ENCODE data around the gene BRD4.

Gene BRD4

DNA sequence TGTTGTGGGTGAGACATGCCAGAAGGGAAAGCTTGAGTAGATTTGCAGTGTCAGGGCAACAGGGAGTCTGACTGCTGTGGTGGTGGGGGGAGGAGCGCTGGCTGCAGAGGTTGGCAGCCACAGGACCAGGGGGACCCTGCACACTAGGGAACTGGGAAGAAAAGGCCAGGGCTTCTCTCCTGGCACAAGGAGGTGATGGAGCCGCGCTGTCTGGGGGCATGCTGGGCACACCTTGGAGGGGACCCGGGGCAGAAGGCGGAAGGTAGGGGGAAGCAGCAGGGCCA is 86.2 kb downstream of the BRD4 start:
- H4K20me1 ChIP-seq: peaks cover 89% of the 10 kb centered on the region

DNA sequence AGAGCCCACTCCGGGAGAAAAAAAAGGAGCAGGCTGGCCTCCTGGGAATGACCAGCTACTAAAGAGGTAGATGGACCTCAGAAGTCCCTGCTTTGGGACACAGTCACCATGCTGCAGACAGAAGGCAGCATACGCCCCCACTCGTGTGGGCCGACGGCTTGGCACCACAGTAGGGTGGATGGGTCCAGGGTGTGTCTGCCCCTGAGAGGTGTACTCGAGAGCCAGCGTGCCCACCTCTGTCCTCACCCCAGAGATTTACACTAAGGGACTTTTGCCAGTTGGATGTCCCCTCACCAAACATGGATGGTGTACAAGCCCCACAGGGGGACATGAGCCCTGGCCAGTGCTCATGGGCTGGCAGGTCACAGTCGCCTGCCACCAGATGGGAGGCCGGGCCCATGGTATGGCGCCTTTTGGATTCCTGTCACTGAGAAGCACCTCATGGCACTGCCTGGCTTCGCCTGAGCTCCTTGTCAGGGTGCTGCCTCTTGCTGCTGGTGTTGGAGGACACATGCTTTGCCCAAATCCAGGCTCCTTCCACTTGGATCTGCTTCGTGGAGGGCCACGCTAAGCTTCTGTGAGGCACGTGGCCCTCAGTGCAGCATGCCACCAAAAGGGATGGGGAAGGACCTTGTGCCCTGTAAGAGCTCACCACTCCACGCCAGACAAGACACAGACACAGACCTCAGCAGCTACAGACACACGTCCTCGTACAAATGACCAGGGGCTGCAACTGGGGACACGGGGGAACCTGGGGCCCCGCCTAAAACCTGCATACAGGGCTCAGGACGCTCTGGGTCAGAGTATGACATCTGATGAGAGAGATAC is 86.8 kb downstream of the BRD4 start:
- TF ChIP-seq Cebpa-rat (IDR thresholded peaks at IDR 0.05): no peak
- Histone ChIP-seq H3K9me3 (no peaks in the 10 kb centered on the region), H3K27me3 (no peaks in the 10 kb centered on the region), H3K36me3 (peaks cover 85% of the 10 kb centered on the region), H3K27ac (peak overlapping the region; percentile 80), H3K4me2 (peak overlapping the region; percentile 96), H4K20me1 (peaks cover 89% of the 10 kb centered on the region), H3K4me3 (no peak overlapping the region), H3K4me1 (peaks cover 69% of the 10 kb centered on the region), H3K9ac (peak overlapping the region; percentile 75; the same call in 1 of the 2 replicates)

More for the DNA sequence above, 86.2 kb downstream of the BRD4 start:
- H3K4me2 ChIP-seq: peak overlapping the region; percentile 96
- H3K27me3 ChIP-seq: no peaks in the 10 kb centered on the region
- H3K9me3 ChIP-seq: no peaks in the 10 kb centered on the region
- no peak for TF ChIP-seq Cebpa-rat (IDR thresholded peaks at IDR 0.05)
- no peak overlapping the region for H3K4me3 ChIP-seq
- peaks cover 74% of the 10 kb centered on the region for H3K4me1 ChIP-seq
- H3K9ac ChIP-seq: peak overlapping the region; percentile 75
- H3K27ac ChIP-seq: peak overlapping the region; percentile 80
- H3K36me3 ChIP-seq: peaks cover 85% of the 10 kb centered on the region

- Histone ChIP-seq H3K4me2 (no peak overlapping the region), H3K27me3 (no peaks in the 10 kb centered on the region), H3K27ac (0 out of 2 replicates have a peak overlapping the region, but pooled peaks have one; percentile 80), H4K20me1 (peaks cover 89% of the 10 kb centered on the region), H3K9ac (no peak overlapping the region), H3K4me1 (peaks cover 61% of the 10 kb centered on the region), H3K36me3 (peaks cover 85% of the 10 kb centered on the region), H3K9me3 (no peaks in the 10 kb centered on the region), H3K4me3 (no peak overlapping the region)
- no peak for TF ChIP-seq Cebpa-rat (IDR thresholded peaks at IDR 0.05)
Observed at GRCh38 chr19:15244808-15245207, 87.5 kb downstream of the BRD4 start.

GRCh38 chr19:15244106-15244803 is 88.1 kb downstream of the BRD4 start:
- peaks cover 89% of the 10 kb centered on the region for H4K20me1 ChIP-seq
- TF ChIP-seq Cebpa-rat (IDR thresholded peaks at IDR 0.05): no peak

DNA sequence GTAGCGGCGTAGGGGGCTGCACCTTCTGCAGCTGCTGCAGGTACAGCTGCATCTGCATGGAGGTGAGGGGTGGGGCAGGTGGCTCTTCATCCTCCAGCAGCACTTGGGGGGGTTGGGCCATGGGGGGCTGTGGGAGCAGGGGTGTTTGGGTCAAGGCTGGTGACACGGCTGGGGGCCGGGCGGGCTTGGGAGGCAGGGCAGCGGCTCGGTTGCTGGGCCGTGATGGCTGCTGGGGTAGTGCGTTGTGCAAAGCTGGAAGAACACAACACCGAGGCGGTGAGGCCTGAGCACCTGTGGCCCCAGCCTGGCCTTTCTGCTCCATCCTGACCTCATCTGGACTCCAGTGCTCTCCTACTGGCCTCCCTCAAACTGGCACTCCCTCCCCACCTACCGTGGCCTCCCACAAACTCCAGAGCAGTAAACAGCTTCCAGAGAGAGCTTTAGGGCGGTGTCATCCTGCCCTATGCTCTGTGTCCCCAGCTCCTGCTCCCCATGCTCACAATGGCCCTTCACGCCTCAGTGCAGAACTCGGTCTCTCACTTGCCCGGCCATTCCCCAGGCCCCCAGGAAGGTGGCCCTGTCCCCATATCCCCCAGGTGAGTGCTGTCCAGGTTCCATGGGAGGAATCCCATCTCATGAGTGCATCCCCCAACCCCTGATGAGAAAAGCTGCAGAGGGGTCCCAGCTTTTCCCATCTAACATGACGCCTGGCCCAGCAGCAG is 88.9 kb downstream of the BRD4 start:
- TF ChIP-seq Cebpa-rat (IDR thresholded peaks at IDR 0.05): no peak
- Histone ChIP-seq H3K36me3 (peaks cover 88% of the 10 kb centered on the region), H3K9ac (no peak overlapping the region), H3K9me3 (no peaks in the 10 kb centered on the region), H4K20me1 (peaks cover 87% of the 10 kb centered on the region), H3K27ac (0 out of 2 replicates have a peak overlapping the region, but pooled peaks have one; percentile 35), H3K4me2 (no peak overlapping the region), H3K27me3 (no peaks in the 10 kb centered on the region), H3K4me3 (no peak overlapping the region), H3K4me1 (peaks cover 47% of the 10 kb centered on the region)

More at GRCh38 chr19:15244106-15244803, 88.1 kb downstream of the BRD4 start:
- Histone ChIP-seq H3K4me2 (no peak overlapping the region), H3K9me3 (no peaks in the 10 kb centered on the region), H3K9ac (no peak overlapping the region), H3K36me3 (peaks cover 85% of the 10 kb centered on the region), H3K27me3 (no peaks in the 10 kb centered on the region), H3K4me1 (peaks cover 55% of the 10 kb centered on the region), H3K4me3 (no peak overlapping the region), H3K27ac (no peak overlapping the region)

GRCh38 chr19:15241259-15241910 is 91.0 kb downstream of the BRD4 start:
- Histone ChIP-seq H4K20me1 (peaks cover 84% of the 10 kb centered on the region), H3K9me3 (no peaks in the 10 kb centered on the region), H3K27me3 (no peaks in the 10 kb centered on the region), H3K36me3 (peaks cover 93% of the 10 kb centered on the region), H3K4me2 (no peak overlapping the region), H3K9ac (0 out of 2 replicates have a peak overlapping the region, but pooled peaks have one; percentile 4), H3K27ac (0 out of 2 replicates have a peak overlapping the region, but pooled peaks have one; percentile 26), H3K4me3 (no peak overlapping the region), H3K4me1 (peaks cover 31% of the 10 kb centered on the region)
- TF ChIP-seq Cebpa-rat (IDR thresholded peaks at IDR 0.05): no peak

- Histone ChIP-seq H3K36me3 (peaks cover 93% of the 10 kb centered on the region), H3K4me1 (peaks cover 31% of the 10 kb centered on the region), H4K20me1 (peaks cover 84% of the 10 kb centered on the region), H3K27me3 (no peaks in the 10 kb centered on the region), H3K9ac (no peak overlapping the region), H3K4me3 (no peak overlapping the region), H3K27ac (peak overlapping the region; percentile 26; the same call in 1 of the 2 replicates), H3K9me3 (no peaks in the 10 kb centered on the region), H3K4me2 (no peak overlapping the region)
- no peak for TF ChIP-seq Cebpa-rat (IDR thresholded peaks at IDR 0.05)
Observed at GRCh38 chr19:15240515-15240914, 91.8 kb downstream of the BRD4 start.

DNA sequence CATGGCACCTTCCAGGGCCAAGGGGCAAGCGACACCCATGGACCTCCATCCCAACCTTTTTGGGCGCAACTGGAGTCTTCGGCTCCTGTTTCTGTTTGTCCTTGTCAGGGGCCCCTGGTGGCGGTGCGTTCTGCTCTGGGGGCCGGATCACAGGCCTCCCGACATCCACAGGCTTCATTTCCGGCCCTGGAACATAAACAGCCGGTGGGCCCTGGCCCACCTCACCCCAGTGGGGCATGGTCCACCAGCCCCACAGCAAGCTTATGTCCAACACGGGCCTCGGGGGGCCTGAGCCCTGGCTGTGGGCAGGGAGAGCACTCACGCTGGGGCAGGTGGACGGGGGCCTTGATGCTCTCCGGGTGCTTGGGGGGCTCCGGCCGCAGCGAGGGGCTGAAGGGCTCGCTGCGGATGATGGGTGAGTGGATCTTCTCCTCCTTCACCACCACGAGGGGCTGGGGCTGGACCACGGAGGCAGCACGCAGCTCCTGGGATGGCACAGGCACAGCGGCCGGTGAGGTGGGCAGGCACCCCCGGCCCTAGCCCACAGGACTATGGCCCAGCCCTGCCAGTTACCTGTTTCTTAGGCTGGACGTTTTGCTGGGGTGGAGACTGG is 92.9 kb downstream of the BRD4 start:
- Histone ChIP-seq H3K4me3 (no peak overlapping the region), H3K36me3 (peaks cover 89% of the 10 kb centered on the region), H3K4me2 (no peak overlapping the region), H3K9me3 (no peaks in the 10 kb centered on the region), H3K4me1 (peaks cover 31% of the 10 kb centered on the region), H4K20me1 (peaks cover 84% of the 10 kb centered on the region), H3K27me3 (no peaks in the 10 kb centered on the region), H3K27ac (no peak overlapping the region), H3K9ac (no peak overlapping the region)
- no peak for TF ChIP-seq Cebpa-rat (IDR thresholded peaks at IDR 0.05)

GRCh38 chr19:15238639-15239155 is 93.6 kb downstream of the BRD4 start:
- no peak overlapping the region for H3K27ac ChIP-seq
- peaks cover 3% of the 10 kb centered on the region; the same call in 1 of the 2 replicates for H3K27me3 ChIP-seq
- peaks cover 34% of the 10 kb centered on the region for H3K4me1 ChIP-seq
- no peak overlapping the region for H3K9ac ChIP-seq
- H3K9me3 ChIP-seq: no peaks in the 10 kb centered on the region
- H3K36me3 ChIP-seq: peaks cover 83% of the 10 kb centered on the region
- H4K20me1 ChIP-seq: peaks cover 87% of the 10 kb centered on the region
- no peak overlapping the region for H3K4me2 ChIP-seq
- TF ChIP-seq Cebpa-rat (IDR thresholded peaks at IDR 0.05): no peak
- H3K4me3 ChIP-seq: no peak overlapping the region
